Measurements from ENCODE around the gene MEI1.

Gene MEI1

GRCh38 chr22:41780746-41781505, 81.6 kb downstream of the MEI1 start:
- TF ChIP-seq CTCF (IDR thresholded peaks at IDR 0.05; ENCODE audit: low read depth, low read length, missing control alignments): no peak
- H3K4me3 ChIP-seq (ENCODE audit: low read depth, low read length): peak overlapping the region; percentile 54
- DNase-seq (ENCODE audit: low read depth): peak; percentile 98

GRCh38 chr22:41781507-41781906, 82.2 kb downstream of the MEI1 start:
- DNase-seq (ENCODE audit: low read depth): no peak
- peak overlapping the region; percentile 54 for H3K4me3 ChIP-seq (ENCODE audit: low read depth, low read length)
- no peak for TF ChIP-seq CTCF (IDR thresholded peaks at IDR 0.05; ENCODE audit: low read depth, low read length, missing control alignments)

GRCh38 chr22:41782316-41782715, 83.0 kb downstream of the MEI1 start:
- no peak for TF ChIP-seq CTCF (IDR thresholded peaks at IDR 0.05; ENCODE audit: low read depth, low read length, missing control alignments)
- peak overlapping the region; percentile 54 for H3K4me3 ChIP-seq (ENCODE audit: low read depth, low read length)
- no peak for DNase-seq (ENCODE audit: low read depth)

- no peak for TF ChIP-seq CTCF (IDR thresholded peaks at IDR 0.05; ENCODE audit: low read depth, low read length, missing control alignments)
- peak overlapping the region; percentile 54 for H3K4me3 ChIP-seq (ENCODE audit: low read depth, low read length)
- DNase-seq (ENCODE audit: low read depth): no peak
These were observed 83.4 kb downstream of the MEI1 start for GRCh38 chr22:41782751-41783150.

GRCh38 chr22:41787331-41787730, 88.0 kb downstream of the MEI1 start:
- no peak for TF ChIP-seq CTCF (IDR thresholded peaks at IDR 0.05; ENCODE audit: low read depth, low read length, missing control alignments)
- DNase-seq (ENCODE audit: low read depth): no peak
- no peak overlapping the region for H3K4me3 ChIP-seq (ENCODE audit: low read depth, low read length)

GRCh38 chr22:41793871-41794270, 94.6 kb downstream of the MEI1 start:
- no peak for DNase-seq (ENCODE audit: low read depth)
- no peak for TF ChIP-seq CTCF (IDR thresholded peaks at IDR 0.05; ENCODE audit: low read depth, low read length, missing control alignments)

GRCh38 chr22:41798736-41799135, 99.4 kb downstream of the MEI1 start:
- DNase-seq (ENCODE audit: low read depth): no peak
- no peak overlapping the region for H3K4me3 ChIP-seq (ENCODE audit: low read depth, low read length)
- TF ChIP-seq CTCF (IDR thresholded peaks at IDR 0.05; ENCODE audit: low read depth, low read length, missing control alignments): no peak

More at GRCh38 chr22:41793871-41794270, 94.6 kb downstream of the MEI1 start:
- H3K4me3 ChIP-seq (ENCODE audit: low read depth, low read length): no peak overlapping the region

Measured in GM12864 (cell line).